ENCODE data around the gene TBX10. TPM values are rescaled to one million over a fixed set of nuclear protein-coding genes. Genes with fewer than 3 reads are reported as not detected.
"Not testable (repeated sequence)": the region's sequence is repeated elsewhere in the genome, so short reads cannot be mapped to it uniquely, and the experiment has no call there.

Gene TBX10
- total RNA-seq, 1 donor from 2014 or later = 0.51 TPM

DNA sequence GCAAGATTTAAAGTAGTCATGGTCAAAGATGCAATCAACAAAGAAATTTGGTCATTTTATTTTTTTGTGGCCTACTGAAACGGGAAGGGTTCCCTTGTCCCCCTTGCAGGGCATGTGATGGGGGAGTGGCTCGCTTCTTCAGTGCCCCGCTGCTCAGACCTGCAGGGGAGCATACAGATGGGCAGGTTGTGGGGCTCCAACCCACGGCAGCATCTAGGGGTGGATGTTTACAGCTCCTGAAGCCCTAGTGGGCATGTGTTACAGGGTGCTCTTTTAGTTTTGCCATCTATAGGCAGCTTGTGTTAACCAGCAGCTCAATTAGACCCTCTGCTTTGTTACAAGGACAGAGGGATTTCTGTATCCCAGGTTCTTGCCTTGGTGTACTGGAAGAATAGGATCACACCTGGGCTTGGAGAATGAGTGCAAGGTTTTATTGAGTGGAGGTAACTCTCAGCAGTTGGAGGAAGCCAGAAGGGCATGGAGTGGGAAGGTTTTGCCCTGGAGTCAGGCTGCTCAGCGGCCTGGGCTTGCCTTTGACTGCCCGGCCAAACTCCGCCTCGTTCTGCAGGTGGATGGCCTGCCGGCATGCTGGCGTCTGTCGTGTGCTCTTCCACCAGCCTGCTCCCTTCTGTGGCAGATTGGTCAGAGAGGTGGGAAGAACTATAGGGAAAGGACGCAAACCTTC is 46.5 kb downstream of the TBX10 start:
- ATAC-seq (ENCODE audit: poor library complexity) = no peak
- intact Hi-C loops (cut with DNase I) = no loop called here
- DNase-seq = no peak

GRCh38 chr11:67588899-67589415 is 50.6 kb downstream of the TBX10 start:
- DNase-seq; ATAC-seq (ENCODE audit: poor library complexity); intact Hi-C loops (cut with DNase I): not testable (repeated sequence)

GRCh38 chr11:67588136-67588503 is 51.4 kb downstream of the TBX10 start:
- no peak for ATAC-seq (ENCODE audit: poor library complexity)
- intact Hi-C loops (cut with DNase I) = no loop called here

GRCh38 chr11:67586568-67587250 is 52.9 kb downstream of the TBX10 start:
- intact Hi-C loops (cut with DNase I) = no loop called here
- no peak for ATAC-seq (ENCODE audit: poor library complexity)
- DNase-seq = no peak

More at GRCh38 chr11:67588136-67588503, 51.4 kb downstream of the TBX10 start:
- DNase-seq = no peak

GRCh38 chr11:67585911-67586310 is 53.7 kb downstream of the TBX10 start:
- no peak for DNase-seq
- intact Hi-C loops (cut with DNase I) = no loop called here
- no peak for ATAC-seq (ENCODE audit: poor library complexity)

GRCh38 chr11:67584881-67585873 is 54.4 kb downstream of the TBX10 start:
- no peak for DNase-seq
- no peak for ATAC-seq (ENCODE audit: poor library complexity)
- intact Hi-C loops (cut with DNase I) = no loop called here

GRCh38 chr11:67584205-67584880 is 55.2 kb downstream of the TBX10 start:
- intact Hi-C loops (cut with DNase I) = no loop called here
- ATAC-seq (ENCODE audit: poor library complexity) (peak; percentile 77), DNase-seq (peak; percentile 86)

DNA sequence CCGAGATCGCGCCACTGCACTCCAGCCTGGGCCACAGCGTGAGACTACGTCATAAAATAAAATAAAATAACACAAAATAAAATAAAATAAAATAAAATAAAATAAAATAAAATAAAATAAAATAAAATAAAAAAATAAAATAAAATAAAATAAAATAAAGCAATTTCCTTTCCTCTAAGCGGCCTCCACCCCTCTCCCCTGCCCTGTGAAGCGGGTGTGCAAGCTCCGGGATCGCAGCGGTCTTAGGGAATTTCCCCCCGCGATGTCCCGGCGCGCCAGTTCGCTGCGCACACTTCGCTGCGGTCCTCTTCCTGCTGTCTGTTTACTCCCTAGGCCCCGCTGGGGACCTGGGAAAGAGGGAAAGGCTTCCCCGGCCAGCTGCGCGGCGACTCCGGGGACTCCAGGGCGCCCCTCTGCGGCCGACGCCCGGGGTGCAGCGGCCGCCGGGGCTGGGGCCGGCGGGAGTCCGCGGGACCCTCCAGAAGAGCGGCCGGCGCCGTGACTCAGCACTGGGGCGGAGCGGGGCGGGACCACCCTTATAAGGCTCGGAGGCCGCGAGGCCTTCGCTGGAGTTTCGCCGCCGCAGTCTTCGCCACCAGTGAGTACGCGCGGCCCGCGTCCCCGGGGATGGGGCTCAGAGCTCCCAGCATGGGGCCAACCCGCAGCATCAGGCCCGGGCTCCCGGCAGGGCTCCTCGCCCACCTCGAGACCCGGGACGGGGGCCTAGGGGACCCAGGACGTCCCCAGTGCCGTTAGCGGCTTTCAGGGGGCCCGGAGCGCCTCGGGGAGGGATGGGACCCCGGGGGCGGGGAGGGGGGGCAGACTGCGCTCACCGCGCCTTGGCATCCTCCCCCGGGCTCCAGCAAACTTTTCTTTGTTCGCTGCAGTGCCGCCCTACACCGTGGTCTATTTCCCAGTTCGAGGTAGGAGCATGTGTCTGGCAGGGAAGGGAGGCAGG is 56.0 kb downstream of the TBX10 start, which contains the start of gene GSTP1:
GSTP1 (plus strand) TSS at position 566 of the 958 bp plus-strand sequence; CDS start at position 598, 32 bp downstream.
- intact Hi-C loops (cut with DNase I) = no loop called here

DNA sequence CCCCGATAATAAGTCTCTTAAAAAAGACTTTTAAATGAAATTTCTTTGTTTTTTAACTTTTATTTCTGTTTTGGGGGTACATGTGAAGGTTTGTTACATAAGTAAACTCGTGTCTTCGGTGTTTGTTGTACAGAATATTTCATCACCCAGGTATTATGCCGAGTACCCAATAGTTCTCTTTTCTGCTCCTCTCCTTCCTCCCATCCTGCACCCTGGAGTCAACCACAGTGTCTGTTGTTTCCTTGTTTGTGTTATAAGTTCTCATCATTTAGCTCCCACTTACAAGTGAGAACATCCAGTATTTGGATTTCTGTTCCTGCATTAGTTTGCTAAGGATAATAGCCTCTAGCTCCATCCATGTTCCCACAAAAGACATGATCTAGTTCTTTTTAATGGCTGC is 57.6 kb downstream of the TBX10 start:
- DNase-seq (no peak), ATAC-seq (ENCODE audit: poor library complexity) (no peak)
- intact Hi-C loops (cut with DNase I) = no loop called here

More for the DNA sequence above, 56.0 kb downstream of the TBX10 start, which contains the start of gene GSTP1:
- DNase-seq = peak; percentile 96
- ATAC-seq (ENCODE audit: poor library complexity) = peak; percentile 98

- no peak for ATAC-seq (ENCODE audit: poor library complexity)
- DNase-seq = no peak
- intact Hi-C loops (cut with DNase I) = no loop called here
These were observed 58.1 kb downstream of the TBX10 start for GRCh38 chr11:67581469-67581868.

Other genes with a start within 250 kb of the TBX10 start
- 5.7 TPM for gene RAD9A, start 247.8 kb downstream of the TBX10 start, total RNA-seq
- gene PPP1CA, start 237.9 kb downstream of the TBX10 start, total RNA-seq = 103 TPM
- 1.00 TPM for gene TBC1D10C, start 235.7 kb downstream of the TBX10 start, total RNA-seq
- gene CARNS1, start 224.1 kb downstream of the TBX10 start, total RNA-seq = 15.0 TPM
- 24.6 TPM for gene RPS6KB2, start 211.3 kb downstream of the TBX10 start, total RNA-seq
- gene PTPRCAP, start 202.1 kb downstream of the TBX10 start, total RNA-seq = 1.0 TPM
- gene CORO1B, start 196.3 kb downstream of the TBX10 start, total RNA-seq = 27.1 TPM
- gene GPR152, start 187.0 kb downstream of the TBX10 start, total RNA-seq = not detected
- 0.75 TPM for gene CABP4, start 184.4 kb downstream of the TBX10 start, total RNA-seq
- gene TMEM134, start 170.5 kb downstream of the TBX10 start, total RNA-seq = 82.9 TPM
- gene AIP, start 156.7 kb downstream of the TBX10 start, total RNA-seq = 50.6 TPM
- 39.0 TPM for gene PITPNM1, start 134.4 kb downstream of the TBX10 start, total RNA-seq
- gene CDK2AP2, start 131.6 kb downstream of the TBX10 start, total RNA-seq = 57.8 TPM
- not detected for gene CABP2, start 116.3 kb downstream of the TBX10 start, total RNA-seq
- 361 TPM for gene GSTP1, start 56.0 kb downstream of the TBX10 start, total RNA-seq
- gene NDUFV1, start 32.8 kb downstream of the TBX10 start, total RNA-seq = 754 TPM
- 110 TPM for gene NUDT8, start 9.8 kb downstream of the TBX10 start, total RNA-seq
- gene ACY3, start 11.0 kb upstream of the TBX10 start, total RNA-seq = not detected
- not detected for gene ALDH3B2, start 34.9 kb upstream of the TBX10 start, total RNA-seq